GM12878 (cell line): ENCODE data around the gene SLC4A8. TPM values are rescaled to one million over a fixed set of nuclear protein-coding genes. Genes with fewer than 3 reads are reported as not detected.

ENCODE experiments used
- ATAC-seq: fragments of 200-7000 bp; cut with Tn5 transposase; 3 replicates; pipeline ENCODE4 v1.9.1; 2020; ENCODE audit warnings: mild to moderate bottlenecking, moderate library complexity
- BruUV-seq: library from RNA; stranded (reverse); fragments of 400-500 nt; replicated peaks from 2 replicates; lab custom pipeline; 2021; lab: Mats Ljungman, UMichigan
- CTCF ChIA-PET: fragments of 300-600 bp; sonication (Branson Sonifier 250); formaldehyde crosslinking; extraction: SDS; loops from one replicate; lab custom pipeline; 2021; ENCODE audit warnings: inconsistent platforms; lab: Yijun Ruan, JAX
- POLR2A ChIA-PET: fragments of 350-600 bp; formaldehyde crosslinking; extraction: SDS; loops from one replicate; lab custom pipeline; 2021; ENCODE audit warnings: inconsistent platforms; lab: Charles Lee
- RAD21 ChIA-PET: fragments of 300-600 bp; sonication (Branson Sonifier 250); formaldehyde crosslinking; loops from one replicate; lab custom pipeline; 2023; ENCODE audit warnings: antibody characterized with exemption; ENCODE audit not compliant: unreplicated experiment; lab: Charles Lee
- SMC1A ChIA-PET: fragments of 300-600 bp; sonication (Branson Sonifier 250); formaldehyde crosslinking; loops from one replicate; lab custom pipeline; 2023; ENCODE audit not compliant: unreplicated experiment, uncharacterized antibody; lab: Charles Lee
- DNase-seq: peaks from one replicate; pipeline ENCODE4 v3.0.0-alpha.2; 2011; ENCODE audit warnings: low read depth, low spot score
- FAIRE-seq: peaks from 3 replicates; lab custom pipeline; 2011; peaks lifted over from hg19 to GRCh38; lab: Jason Lieb, UNC
- H2AFZ ChIP-seq: 2 replicates; pipeline ENCODE4 v1.6.0; 2011; ENCODE audit warnings: low read depth, low read length, control low read depth; ENCODE audit not compliant: control insufficient read depth
- H3K27ac ChIP-seq: 2 replicates; pipeline ENCODE4 v1.5.1; 2011; ENCODE audit warnings: control low read depth; ENCODE audit not compliant: control insufficient read depth, insufficient read depth
- H3K27me3 ChIP-seq, 2 experiments: replicated peaks in 1 of 2; 2 replicates each; pipeline versions ENCODE4 v1.6.0 to v1.6.1; 2011; ENCODE audit warnings: low read length in 1 of 2; ENCODE audit not compliant: control insufficient read depth in 2 of 2, insufficient read depth in 2 of 2
- H3K36me3 ChIP-seq, 2 experiments: 2 replicates each; pipeline ENCODE4 v1.5.1; 2011; ENCODE audit warnings: low read length in 1 of 2; ENCODE audit not compliant: control insufficient read depth in 2 of 2, insufficient read depth in 2 of 2
- H3K4me1 ChIP-seq: 2 replicates; pipeline ENCODE4 v1.6.1; 2011; ENCODE audit warnings: mild to moderate bottlenecking, low read length, moderate library complexity, mixed read lengths; ENCODE audit not compliant: control insufficient read depth, insufficient read depth
- H3K4me2 ChIP-seq: 2 replicates; pipeline ENCODE4 v1.6.0; 2011; ENCODE audit warnings: control low read depth; ENCODE audit not compliant: control insufficient read depth, insufficient read depth
- H3K4me3 ChIP-seq: fragments of 200-600 bp; sonication (generic); 2 replicates; pipeline ENCODE4 v1.5.1; 2016
- H3K79me2 ChIP-seq: 2 replicates; pipeline ENCODE4 v1.6.0; 2011; ENCODE audit warnings: low read length; ENCODE audit not compliant: control insufficient read depth, insufficient read depth
- H3K9ac ChIP-seq: 2 replicates; pipeline ENCODE4 v1.8.0; 2011; ENCODE audit warnings: low read length, control low read depth, mixed read lengths; ENCODE audit not compliant: control insufficient read depth, insufficient read depth
- H3K9me3 ChIP-seq: replicated peaks from 3 replicates; pipeline ENCODE4 v1.5.1; 2011; ENCODE audit warnings: mild to moderate bottlenecking, low read length; ENCODE audit not compliant: control insufficient read depth, insufficient read depth
- H4K20me1 ChIP-seq: 2 replicates; pipeline ENCODE4 v1.6.0; 2011; ENCODE audit not compliant: control insufficient read depth, insufficient read depth
- EP300 ChIP-seq, 2 experiments: fragments of 150-350 bp in 1 of 2; IDR thresholded peaks; 2 replicates each; pipeline ENCODE4 v1.6.1; 2011 to 2012; ENCODE audit warnings: low read depth in 2 of 2, low read length in 2 of 2, borderline replicate concordance in 1 of 2, improper control_type of control experiment in 1 of 2, inconsistent platforms in 1 of 2; ENCODE audit not compliant: control insufficient read depth in 1 of 2
- HSF1 ChIP-seq: fragments of 150-350 bp; IDR thresholded peaks from 2 replicates; pipeline ENCODE4 v1.6.1; 2014; ENCODE audit warnings: mild to moderate bottlenecking, low read depth, low read length
- MLLT1 ChIP-seq: fragments of 450-650 bp; IDR thresholded peaks from 2 replicates; pipeline ENCODE4 v1.6.1; 2016; ENCODE audit warnings: mild to moderate bottlenecking
- MTA2 ChIP-seq: fragments of 450-650 bp; IDR thresholded peaks from 2 replicates; pipeline ENCODE4 v1.6.1; 2016; ENCODE audit warnings: low read depth, mild to moderate bottlenecking, moderate library complexity
- MTA3 ChIP-seq: IDR thresholded peaks from 2 replicates; pipeline ENCODE4 v1.6.1; 2012; ENCODE audit warnings: low read length, inconsistent platforms, borderline replicate concordance
- POLR2AphosphoS2 ChIP-seq: IDR thresholded peaks from 2 replicates; pipeline ENCODE4 v1.6.1; 2011; ENCODE audit warnings: low read depth, mild to moderate bottlenecking, low read length, improper control_type of control experiment, moderate library complexity
- RELA ChIP-seq: fragments of 450-650 bp; IDR thresholded peaks from 2 replicates; pipeline ENCODE4 v1.8.0; 2014; ENCODE audit warnings: borderline replicate concordance; ENCODE audit not compliant: partially characterized antibody
- RELB ChIP-seq: fragments of 450-650 bp; IDR thresholded peaks from 2 replicates; pipeline ENCODE4 v1.6.1; 2017; ENCODE audit warnings: low read depth, mild to moderate bottlenecking, moderate library complexity
- SPI1 ChIP-seq: IDR thresholded peaks from 2 replicates; pipeline ENCODE4 v1.6.1; 2011; ENCODE audit warnings: low read depth, mild to moderate bottlenecking, low read length, moderate library complexity, borderline replicate concordance; ENCODE audit not compliant: insufficient read depth
- SREBF2 ChIP-seq: IDR thresholded peaks from 2 replicates; pipeline ENCODE4 v1.6.1; 2012; ENCODE audit warnings: mild to moderate bottlenecking, low read length
- WGBS: methylation state at CpG from one replicate; pipeline ENCODE4 v1.1.6; 2016; ENCODE audit warnings: low lambda C conversion rate; ENCODE audit not compliant: insufficient replicate concordance, insufficient coverage; ENCODE audit errors: missing lambda C conversion rate; 5-methylcytosine and 5-hydroxymethylcytosine counted together
- in situ Hi-C: fragments of 300-500 bp; cut with MboI; formaldehyde crosslinking; loops from 9 replicates; pipeline ENCODE4 v1.14.3; 2018; ENCODE audit warnings: mixed read lengths
- intact Hi-C: fragments of 100-400 bp; cut with micrococcal nuclease; formaldehyde crosslinking; loops from one replicate; pipeline ENCODE4 v1.14.2; 2022; ENCODE audit not compliant: unreplicated experiment
- polyA plus RNA-seq, 11 experiments: library from polyadenylated mRNA; depleted of rRNA in 4 of 11; unstranded in 6 of 11; stranded (reverse) in 5 of 11; fragments of >200 nt; fragmentation: Nextera tagmentation in 4 of 11; fragmentation: Illumina TruSeq in 1 of 11; extraction: Ambion mirVana in 4 of 11; extraction: Trizol in 1 of 11; gene quantifications; 1 replicate in 1 of 11; 2 replicates in 10 of 11; pipeline versions ENCODE4 v1.2.1 to v1.2.3, GENCODE V29; 2011 to 2016; ENCODE audit warnings: inconsistent platforms in 2 of 11, missing spikeins in 2 of 11, low read depth in 1 of 11
- total RNA-seq, 4 experiments: library from RNA; depleted of rRNA in 3 of 4; stranded (reverse); fragments of >200 nt in 3 of 4; fragmentation: Illumina TruSeq in 1 of 4; extraction: Trizol in 1 of 4; gene quantifications; 2 replicates each; pipeline versions ENCODE4 v1.2.1 to v1.2.3, GENCODE V29; 2013 to 2021

SLC4A8 gene
- total and polyA plus RNA-seq, 10 of the 15 experiments (the other 5 are each of a cell fraction or from before 2014, with no cell fraction given) = 1.4 to 7.7 (median 3.7) TPM

DNA sequence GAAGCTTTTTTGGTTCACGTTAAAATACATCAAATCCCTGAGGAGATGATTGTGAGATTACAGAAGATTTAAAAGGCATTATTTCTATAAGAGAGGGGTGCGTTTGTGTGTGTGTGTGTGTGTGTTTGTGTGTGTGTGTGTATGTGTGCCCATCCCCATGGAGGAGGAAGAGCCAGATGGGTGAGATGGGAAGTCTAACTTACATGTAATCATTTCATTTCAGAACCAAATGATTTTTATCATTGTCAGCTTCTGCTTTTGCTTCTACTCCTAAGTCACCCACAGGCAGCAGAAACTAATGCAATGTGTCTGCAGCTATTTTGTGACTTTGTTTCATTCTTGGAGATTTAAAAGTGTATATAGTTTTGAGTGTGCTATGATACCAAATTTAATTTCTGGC is 68.7 kb downstream of the SLC4A8 start:
- H4K20me1 ChIP-seq = no peaks in the 10 kb centered on the region
- TF ChIP-seq MTA2 (no peak), POLR2AphosphoS2 (no peak), MLLT1 (no peak), RELA (no peak)
- TF ChIP-seq, all 136 proteins: peak for 0
- no TSS peak for BruUV-seq
- in situ Hi-C loops (no loop called here), intact Hi-C loops (no loop called here)
- no peak overlapping the region for H3K4me2 ChIP-seq
- FAIRE-seq (no peak), DNase-seq (no peak), ATAC-seq (no peak)
- ChIA-PET SMC1A (interaction anchor here (0.7 to 1.2 kb wide), 2 partner anchors 129 to 392 kb away, joined by 3 read pairs; no protein-coding TSS in a partner anchor), RAD21 (no interaction called here), CTCF (no interaction called here), POLR2A (interaction anchor here (0.7 kb wide), 1 partner anchor 18 kb away, joined by 3 read pairs; no protein-coding TSS in a partner anchor)
- no peaks in the 10 kb centered on the region for H3K27me3 ChIP-seq
- H3K79me2 ChIP-seq = no peaks in the 10 kb centered on the region
- 3% methylated on average over 2 of the region's 2 CpGs for WGBS
- no peak overlapping the region for H3K27ac ChIP-seq
- H3K4me3 ChIP-seq = no peak overlapping the region
- H2AFZ ChIP-seq = no peak overlapping the region
- no peaks in the 10 kb centered on the region for H3K9me3 ChIP-seq
- H3K36me3 ChIP-seq = no peaks in the 10 kb centered on the region
- H3K9ac ChIP-seq = no peak overlapping the region
- H3K4me1 ChIP-seq = no peaks in the 10 kb centered on the region

DNA sequence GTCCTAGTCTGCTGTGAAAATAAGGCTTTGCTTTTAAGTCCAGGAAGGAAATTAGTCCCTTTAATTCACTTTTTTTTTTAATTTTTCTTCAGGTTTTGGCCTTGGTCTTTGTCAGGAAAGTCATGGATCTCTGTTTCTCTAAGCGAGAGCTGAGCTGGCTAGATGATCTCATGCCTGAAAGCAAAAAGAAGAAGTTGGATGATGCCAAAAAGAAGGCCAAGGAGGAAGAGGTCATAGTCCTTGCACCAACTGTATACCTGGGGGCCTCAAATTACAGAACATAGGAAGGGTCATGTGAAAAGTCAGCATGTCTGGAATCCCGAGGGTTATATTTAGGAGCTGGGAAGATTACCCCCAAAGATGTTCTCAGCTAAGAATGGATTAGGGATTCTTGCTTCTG is 72.3 kb downstream of the SLC4A8 start:
- 94% methylated on average over 2 of the region's 2 CpGs for WGBS
- ATAC-seq (peak; percentile 54), DNase-seq (no peak), FAIRE-seq (no peak)
- BruUV-seq = no TSS peak
- Histone ChIP-seq H4K20me1 (no peaks in the 10 kb centered on the region), H3K9me3 (no peaks in the 10 kb centered on the region), H3K4me2 (no peak overlapping the region), H2AFZ (no peak overlapping the region), H3K36me3 (no peaks in the 10 kb centered on the region), H3K4me1 (peaks cover 7% of the 10 kb centered on the region), H3K27me3 (no peaks in the 10 kb centered on the region), H3K4me3 (no peak overlapping the region), H3K79me2 (no peaks in the 10 kb centered on the region), H3K9ac (no peak overlapping the region), H3K27ac (no peak overlapping the region)
- intact Hi-C loops = no loop called here
- POLR2A ChIA-PET = no interaction called here
- in situ Hi-C loops = no loop called here
- SMC1A ChIA-PET = interaction anchor here (0.7 kb wide), 2 partner anchors 798 to 1064 kb away, joined by 3 read pairs; no protein-coding TSS in a partner anchor
- RAD21 ChIA-PET = interaction anchor here (2.0 kb wide), 1 partner anchor 35 kb away, joined by 5 read pairs; no protein-coding TSS in a partner anchor
- CTCF ChIA-PET = interaction anchor here (1.1 to 1.5 kb wide), 2 partner anchors 35 to 74 kb away, joined by 3 to 9 read pairs; no protein-coding TSS in a partner anchor
- TF ChIP-seq RELB = no peak
- no peak for TF ChIP-seq HSF1
- TF ChIP-seq EP300 (IDR thresholded peaks at IDR 0.05; ENCODE audit: borderline replicate concordance in 1 of 2, control insufficient read depth in 1 of 2, low read depth in 2 of 2, low read length in 2 of 2) = no peak
- TF ChIP-seq MTA3 = no peak
- no peak for TF ChIP-seq SREBF2
- peak; percentile 39; the same call in 1 of the 2 replicates for TF ChIP-seq SPI1
